NK-92 treated with Interleukin-12 subunit alpha and Interleukin-12 subunit beta, amount 100 ng/mL, for 24 hours (cell line): ENCODE results near the gene CHST5.

Experiments used
- DNase-seq: peaks from one replicate; lab custom pipeline; 2025; lab: John Stamatoyannopoulos, UW

Gene CHST5

DNA sequence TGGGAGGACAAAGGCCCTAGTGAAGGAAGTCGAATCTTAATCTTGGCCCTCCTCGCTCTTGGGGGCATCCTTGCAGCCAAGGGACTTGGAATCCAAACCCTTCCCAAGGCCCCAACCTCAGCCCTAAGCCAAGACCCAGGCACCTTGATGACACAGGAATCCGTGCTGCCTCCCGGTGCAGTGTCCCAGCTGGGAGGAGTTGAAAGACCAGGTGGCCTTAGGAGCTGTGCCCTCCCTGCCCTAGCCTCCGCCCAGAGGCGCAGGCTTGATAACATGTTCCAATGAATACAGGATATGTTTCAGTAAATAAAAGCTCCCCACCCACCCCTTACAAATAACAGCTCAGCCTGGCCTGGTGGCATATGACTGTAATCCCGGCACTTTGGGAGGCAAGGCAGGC is at the start of gene CHST5:
CHST5 (minus strand) TSS at position 208 of the 400 bp plus-strand sequence. CDS start 5,724 bp downstream, outside the sequence.
- no peak for DNase-seq

DNA sequence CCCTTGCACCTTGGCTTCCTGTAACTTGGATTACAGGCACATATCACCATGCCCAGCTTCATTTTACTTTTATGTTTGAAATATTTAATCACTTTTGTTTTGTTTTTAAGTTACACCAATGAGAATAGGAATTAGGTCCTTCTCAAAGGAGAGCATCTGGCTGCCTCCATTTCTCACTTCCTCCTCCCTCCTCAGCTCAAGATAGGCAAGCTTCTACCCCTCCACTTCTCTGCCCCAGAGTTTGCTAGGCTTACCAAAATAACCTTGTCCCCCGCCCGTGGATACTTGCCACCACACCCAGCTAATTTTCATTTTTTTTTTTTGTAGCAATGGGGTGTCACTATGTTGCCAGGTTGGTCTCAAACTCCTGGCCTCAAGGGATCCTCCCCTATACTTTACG is 48.2 kb upstream of the CHST5 start:
- no peak for DNase-seq

DNA sequence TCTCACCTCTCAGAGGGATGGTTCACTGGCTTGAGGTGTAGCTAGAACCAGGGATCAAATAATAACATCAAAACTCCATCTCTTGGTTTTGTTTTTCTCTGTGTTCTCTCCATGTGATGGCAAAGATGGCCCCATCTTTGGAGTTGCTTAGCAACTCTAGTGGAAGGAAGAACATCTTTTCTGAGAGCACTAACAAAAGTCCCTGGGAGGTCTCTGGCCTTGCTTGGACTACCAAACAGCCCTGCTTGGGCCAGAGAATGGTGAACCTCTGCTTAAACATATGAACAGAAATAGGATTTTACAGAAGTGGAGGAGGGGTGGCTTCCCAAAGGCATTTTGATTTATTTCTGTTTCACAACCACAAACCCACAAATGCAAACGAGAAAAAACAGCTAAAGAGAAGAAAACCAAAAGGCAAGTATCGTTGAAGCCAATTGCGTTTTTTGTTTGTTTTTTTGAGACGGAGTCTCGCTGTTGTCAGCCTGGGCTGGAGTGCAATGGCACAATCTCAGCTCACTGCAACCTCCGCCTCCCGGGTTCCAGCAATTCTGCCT is 43.5 kb upstream of the CHST5 start:
- DNase-seq, result no peak

DNA sequence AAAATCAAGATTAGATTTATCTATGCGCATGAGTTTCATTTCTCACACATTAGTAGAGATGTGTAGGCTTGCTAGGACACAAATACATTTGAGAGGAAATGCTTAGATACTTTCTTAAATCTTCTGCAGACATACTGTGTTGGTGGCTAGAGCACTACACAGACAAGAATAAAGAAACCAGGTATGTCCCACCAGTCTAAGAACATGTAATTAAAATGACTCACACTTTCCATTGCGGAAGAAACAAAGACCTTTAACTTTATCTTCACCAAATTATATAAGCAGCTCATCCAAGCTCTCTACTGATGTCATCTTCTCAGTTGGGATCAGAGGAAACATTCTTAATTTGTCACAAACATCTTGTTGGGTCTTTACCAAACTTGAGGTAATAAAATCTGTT is 42.8 kb upstream of the CHST5 start:
- no peak for DNase-seq

DNA sequence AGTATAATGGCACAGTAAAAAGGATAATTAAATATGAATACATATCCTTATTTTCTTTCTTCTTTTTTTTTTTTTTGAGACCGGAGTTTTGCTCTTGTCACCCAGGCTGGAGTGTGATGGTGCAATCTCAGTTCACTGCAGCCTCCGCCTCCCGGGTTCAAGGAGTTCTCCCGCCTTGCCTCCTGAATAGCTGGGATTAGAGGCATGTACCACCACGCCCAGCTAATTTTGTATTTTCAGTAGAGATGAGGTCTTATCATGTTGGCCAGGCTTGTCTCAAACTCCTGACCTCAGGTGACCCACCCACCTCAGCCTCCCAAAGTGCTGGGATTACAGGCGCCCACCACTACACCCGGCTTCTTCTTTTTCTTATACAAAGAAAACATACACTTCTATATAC is 42.3 kb upstream of the CHST5 start:
- DNase-seq, result no peak

DNA sequence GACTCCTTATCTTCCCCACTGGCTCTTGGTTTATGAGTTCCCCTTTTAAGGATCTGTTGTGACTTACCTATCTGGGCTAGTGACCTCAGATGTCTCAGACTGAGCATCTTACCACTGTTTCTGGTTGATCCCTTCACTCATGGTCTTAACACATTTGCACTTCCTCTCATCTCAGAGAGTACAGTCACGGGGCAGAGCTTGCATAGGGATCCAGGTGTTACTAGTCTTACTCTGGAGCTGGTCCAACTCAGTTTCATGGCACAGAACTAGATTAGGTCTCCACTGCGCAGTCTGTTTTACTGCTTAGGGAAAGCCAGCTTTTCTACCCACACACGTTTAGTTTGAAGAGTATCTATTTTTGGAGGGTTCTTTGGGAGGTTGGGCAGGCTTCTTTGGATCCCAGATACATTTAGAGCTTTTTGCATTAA is 40.5 kb upstream of the CHST5 start:
- DNase-seq, result no peak

DNA sequence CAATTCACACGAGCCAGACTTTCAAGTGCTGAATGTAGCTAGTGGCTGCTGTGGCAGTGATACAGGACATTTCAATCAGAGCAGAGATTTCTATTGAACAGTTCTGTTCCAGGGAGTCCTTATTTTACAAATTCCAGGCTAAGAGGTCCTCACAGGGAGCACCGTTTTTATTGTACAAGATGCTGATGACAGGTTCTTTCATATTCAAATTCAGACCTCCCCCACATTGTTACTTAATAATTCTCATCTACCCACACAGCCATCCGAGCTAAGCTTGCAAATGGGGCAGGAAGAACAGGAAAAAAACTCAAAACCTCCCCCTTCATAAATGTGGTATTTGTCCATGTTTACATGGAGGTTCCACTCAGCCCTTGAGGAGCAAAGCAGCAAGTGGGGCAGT is 40.0 kb upstream of the CHST5 start:
- no peak for DNase-seq

DNA sequence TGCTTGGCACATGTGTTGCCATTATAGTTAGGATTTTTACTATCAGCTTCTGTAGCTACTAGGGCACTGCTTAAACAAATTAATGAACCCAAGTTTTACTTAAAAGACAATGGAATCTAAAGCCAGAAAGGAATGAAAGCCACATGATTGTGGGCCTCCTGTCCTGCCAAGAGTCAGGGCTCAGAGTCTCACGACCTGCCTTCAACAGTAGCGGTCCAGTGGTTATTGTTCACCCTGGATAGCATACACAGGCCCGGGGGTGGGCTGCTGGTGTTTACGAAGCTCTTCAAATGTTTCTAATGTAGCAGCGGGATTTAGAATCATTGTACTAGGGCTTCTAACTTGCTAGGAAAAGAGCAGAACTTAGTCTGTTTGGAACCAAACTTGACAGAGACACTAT is 38.0 kb upstream of the CHST5 start:
- DNase-seq, result no peak

DNA sequence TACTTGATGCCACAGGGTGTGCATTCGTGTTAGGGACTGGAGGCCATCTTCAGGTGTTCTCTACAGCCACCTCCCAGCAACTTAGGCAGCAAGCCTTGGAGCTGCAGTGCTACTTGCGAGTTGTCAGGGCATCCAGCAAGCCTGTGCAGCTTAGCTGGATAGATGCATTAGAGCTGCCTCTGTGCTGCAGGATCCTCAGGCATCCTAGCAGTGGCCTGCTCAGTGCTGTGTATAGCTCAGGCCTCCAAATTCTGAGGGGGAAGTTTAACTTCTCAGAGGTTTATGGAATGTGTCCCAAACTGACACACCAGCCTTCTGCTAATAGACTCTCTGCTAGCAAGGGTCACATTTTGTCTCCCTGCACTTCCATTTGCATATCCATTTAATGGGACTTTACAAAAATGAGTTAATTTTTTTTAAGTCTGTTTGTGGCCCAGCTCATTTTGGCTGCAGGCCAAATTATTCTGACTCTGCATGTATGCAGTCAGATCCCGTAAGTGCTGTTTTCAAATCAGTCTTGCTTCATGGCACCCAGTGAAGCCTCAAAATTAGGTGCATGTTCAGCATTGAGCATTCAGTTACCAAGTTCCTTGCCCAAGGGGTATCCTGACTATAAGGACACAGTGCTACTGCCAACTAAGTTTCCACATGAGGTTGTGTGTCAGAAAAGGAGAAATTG is 37.1 kb upstream of the CHST5 start:
- DNase-seq, result no peak

DNA sequence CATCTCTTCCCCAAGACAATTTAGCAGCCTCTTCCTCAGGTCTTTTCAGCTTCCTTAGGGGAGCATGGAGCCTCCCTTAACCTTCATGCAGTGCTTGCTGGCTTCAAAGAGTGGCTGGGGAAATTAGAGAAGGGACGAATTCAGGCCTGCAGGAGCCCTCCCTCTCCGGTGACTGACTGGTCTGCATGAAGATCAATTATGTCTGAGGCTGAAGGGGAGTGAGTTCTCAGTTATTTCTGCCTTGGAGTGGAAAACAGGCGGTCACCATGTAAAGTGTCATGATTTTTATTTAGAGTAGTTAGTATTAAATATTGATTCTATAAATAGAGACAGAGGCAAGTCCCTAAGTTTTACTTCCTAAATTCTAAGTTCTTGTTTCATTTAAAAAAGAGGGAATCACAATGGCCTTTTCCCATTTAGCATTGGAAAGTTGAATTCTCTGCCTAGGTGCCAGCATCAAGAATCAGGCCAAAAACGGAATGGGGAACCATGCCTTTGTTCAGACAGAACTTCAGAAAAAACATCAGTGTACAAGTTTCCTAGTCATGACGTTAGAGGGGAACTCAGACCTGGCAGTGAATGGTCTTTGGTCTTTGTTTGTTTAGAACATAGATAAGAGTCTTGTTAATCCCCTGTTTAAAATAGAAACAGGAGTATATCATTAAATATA is 34.6 kb upstream of the CHST5 start:
- no peak for DNase-seq

DNA sequence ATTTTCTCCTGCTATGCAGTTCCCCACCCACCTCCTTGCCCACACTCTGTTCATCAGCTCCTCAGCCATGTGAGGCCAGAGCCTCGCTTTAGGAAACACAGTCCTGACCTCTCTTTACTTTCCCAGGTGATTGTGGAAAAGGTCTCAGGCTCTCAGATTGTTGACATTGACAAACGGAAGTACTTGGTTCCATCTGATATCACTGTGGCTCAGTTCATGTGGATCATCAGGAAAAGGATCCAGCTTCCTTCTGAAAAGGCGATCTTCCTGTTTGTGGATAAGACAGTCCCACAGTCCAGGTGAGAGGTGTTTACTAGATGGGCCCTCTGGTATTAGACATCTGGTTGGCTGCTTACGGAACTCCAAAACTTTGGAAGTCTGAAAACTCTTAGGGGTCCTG is 32.0 kb upstream of the CHST5 start:
- DNase-seq, result no peak

DNA sequence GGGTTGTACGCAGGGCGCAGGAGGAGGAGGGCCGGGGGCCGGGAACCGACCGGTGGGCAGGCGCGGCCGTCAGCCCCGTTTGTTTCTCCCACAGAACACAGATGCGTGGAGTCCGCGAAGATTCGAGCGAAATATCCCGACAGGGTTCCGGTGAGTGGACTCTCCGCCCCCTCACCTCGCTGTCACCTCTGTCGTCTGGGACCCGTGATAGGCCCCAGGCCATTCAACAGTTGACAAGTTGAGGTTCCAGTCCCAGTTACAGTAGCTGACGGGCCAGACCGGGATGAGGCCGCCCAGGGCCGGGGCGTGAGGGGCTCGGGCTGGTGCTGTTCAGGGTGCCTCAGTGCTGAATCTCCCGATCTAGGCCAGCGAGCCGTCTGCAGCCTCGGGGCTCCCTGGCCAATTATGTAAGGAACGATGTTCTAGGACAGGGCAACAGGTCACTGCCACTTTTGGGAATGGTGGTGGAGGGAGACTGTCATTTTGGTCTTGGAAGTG is 30.9 kb upstream of the CHST5 start:
- DNase-seq, result no peak

DNA sequence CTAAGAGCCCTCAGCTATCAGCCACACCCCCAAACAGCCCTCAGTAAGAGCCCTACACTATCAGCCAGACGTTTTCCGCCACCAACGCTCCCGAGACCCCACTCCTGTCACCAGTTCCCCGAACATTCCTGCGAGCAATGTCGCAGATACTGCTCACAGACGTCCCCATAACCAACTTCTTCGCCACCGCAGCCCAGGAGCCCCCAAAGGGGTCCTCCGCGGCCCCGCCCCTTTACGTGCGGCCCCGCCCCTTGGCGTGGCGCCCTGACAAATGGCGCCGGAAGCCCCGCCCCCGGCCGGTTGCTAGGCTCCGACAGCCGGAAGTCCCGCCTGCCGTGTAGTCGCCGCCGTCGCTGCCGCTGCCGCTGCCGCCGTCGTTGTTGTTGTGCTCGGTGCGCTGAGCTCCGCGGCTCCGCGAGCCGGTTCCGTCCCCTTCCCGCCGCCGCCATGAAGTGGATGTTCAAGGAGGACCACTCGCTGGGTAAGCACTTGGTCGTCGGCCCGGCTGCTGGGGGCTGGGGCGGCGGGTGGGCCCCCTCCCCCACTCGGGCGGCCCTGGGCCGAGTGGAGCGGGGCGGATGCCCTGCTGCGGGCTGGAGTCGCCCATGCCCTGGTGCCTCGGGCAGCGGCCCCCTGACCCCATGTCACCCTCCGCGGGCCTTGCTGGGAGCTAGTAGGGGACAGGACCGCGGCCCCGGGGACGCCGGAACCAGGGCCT is 30.3 kb upstream of the CHST5 start, which contains the start of gene GABARAPL2:
GABARAPL2 (plus strand) TSS at position 340 of the 718 bp plus-strand sequence; CDS start at position 448, 108 bp downstream.
- DNase-seq, result peak; percentile 66

DNA sequence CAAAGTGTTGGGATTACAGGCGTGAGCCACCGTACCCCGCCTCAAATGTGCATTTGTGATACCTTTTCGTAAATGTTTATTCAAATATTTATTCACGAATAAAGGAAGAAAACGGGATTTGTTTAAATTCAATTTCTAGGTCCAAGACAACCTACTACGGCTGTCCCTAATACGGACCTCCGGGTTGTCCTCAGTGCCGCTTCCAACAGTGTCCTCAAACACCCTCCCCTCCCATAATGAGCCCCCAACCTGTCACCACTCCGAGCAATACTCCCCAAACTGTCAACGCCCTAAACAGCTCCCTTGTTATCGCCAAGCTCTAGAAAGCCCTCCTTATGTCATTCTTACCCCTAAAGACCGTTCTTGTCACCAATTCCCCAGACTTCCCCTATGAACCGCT is 29.7 kb upstream of the CHST5 start:
- DNase-seq, result no peak

DNA sequence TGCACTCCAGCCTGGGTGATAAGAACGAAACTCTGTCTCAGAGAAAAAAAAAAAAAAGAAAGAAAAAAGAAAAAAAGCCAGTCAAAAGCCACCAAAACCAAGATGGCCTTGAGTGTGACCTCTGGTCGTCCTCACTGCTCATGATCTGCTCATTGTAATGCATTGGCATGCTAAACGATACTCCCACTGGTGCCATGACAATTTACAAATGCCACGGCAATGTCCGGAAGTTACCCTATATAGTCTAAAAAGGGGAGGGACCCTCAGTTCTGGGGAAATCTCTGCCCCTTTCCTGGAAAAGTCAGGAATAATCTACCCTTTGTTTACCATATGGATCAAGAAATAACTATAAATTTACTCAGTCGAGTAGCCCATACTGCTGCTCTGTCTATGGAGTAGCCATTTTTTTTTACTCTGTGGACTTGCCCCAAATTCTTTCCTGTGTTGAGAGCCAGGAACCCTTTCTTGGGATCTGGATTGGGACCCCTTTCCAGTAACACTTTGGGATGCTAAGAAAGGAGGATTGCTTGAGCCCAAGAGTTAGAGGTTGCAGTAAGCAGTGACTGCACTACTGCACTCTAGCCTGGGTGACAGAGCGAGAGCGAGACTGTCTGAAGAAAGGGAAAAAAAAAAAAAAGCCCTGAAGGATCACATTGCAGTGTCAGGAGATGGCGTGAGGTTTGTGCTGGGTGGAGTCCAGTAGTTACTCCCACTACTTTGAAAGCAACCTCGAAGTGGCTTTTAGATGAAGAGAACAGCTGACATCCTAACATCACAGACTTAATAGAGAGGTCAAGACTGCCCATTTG is 23.9 kb upstream of the CHST5 start:
- DNase-seq, result no peak

DNA sequence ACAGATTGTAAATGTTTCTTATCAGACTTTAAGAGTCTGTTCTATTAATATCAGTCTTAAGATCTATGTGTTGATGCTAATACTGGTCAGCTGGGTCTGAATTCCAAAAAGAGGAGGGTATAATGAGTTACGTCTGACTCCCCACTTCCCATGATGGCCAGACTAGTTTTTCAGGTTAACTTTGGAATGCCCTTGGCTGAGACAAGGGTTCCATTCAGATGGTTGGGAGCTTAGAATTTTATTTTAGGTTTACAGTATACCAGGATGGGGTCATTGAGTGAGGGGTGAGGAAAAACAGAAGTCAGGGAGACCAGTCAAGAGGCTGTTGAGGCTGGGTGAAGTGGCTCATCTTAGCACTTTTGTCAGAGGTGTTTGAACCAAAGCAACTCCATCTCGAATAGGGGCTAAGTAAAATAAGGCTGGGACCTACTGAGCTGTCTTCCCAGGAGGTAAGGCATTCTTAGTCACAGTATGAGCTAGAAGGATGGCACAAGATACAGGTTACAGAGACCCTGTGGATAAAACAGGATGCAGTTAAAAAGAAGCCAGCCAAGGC is 23.0 kb upstream of the CHST5 start:
- no peak for DNase-seq

DNA sequence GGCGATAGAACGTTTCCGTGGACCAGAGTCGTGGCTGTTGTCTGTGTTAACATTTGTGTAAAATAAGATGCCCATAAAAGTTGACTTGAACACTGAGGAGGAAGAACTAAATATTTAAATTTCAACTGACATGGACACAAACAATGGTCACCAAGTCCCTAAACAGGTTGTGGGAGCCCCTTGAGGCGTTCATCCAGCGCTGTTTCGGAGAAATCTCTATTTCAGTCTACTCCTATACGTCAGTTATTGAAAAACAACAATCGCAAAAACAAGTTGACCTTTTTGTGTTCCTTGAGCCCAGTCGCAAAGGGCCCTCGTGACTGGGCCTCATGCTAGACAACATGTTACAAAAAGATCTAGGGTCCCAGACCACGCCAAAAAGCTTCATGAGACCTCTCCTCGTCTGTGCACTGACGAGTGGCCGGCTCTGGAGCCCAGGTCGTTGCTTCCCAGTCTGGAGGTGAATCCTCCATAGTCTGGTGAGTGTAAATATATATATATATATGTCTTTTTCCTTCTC is 20.6 kb upstream of the CHST5 start:
- no peak for DNase-seq

DNA sequence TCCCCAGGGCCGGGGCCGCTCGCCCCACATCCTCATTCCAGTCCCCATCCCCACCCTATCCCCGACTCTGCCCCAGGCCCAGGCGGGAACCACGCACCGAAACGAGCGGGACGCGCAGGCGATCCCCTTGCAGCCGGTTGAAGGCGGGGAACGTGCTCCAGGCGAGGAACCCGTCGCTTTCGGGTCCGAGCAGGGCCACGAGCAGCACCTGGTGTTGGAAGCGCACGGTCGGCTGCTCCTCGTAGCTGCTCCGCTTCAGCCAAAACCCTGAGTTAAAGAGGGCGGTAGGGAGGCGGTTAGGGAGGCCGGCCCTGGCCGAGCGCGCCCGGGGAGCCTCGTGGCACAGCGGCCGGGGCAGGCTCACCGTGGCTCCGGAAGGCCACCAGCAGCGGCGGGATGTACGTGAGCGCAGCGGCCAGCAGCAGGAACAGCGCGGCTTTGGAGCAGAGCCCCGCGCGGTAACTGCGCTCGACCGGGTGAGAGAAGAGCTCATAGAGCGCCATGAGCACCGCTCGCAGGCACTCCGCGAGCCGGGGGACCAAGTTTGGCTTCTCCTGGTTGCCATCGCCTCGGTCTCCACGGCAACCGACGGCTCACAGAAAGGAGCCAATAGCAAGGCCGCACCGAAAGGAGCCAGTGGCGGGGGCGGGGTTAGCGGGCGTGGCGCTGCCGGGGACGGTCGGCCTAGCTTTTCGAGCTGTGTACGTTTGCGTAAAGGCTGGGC is 20.0 kb upstream of the CHST5 start, which contains the start of gene TMEM231:
TMEM231 (minus strand) TSS at position 546 of the 724 bp plus-strand sequence; CDS start at position 503, 43 bp downstream.
- DNase-seq, result no peak

DNA sequence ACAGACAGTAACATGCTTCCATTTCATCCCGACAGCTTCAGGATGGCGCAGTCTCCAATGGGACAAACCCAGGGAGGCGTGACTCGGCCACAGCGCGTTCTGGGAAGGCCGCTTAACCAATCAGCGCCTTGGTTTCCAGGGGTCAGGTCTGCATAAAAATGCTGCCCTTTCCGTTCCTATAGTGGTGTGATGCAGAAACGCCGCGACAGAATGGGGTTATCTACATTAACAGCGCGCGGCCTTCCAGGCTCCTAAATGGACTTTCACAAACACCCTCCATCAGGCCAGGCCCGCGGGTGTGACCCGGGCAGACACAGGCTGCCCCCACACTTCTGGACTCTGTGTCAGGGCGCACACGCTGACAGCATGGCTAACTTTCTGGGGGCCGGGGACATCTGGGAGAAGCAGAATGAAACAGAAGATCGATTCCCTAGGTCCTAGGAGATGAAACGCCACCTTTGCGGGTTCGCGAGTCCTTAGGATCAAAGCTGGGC is 19.4 kb upstream of the CHST5 start:
- DNase-seq, result no peak

DNA sequence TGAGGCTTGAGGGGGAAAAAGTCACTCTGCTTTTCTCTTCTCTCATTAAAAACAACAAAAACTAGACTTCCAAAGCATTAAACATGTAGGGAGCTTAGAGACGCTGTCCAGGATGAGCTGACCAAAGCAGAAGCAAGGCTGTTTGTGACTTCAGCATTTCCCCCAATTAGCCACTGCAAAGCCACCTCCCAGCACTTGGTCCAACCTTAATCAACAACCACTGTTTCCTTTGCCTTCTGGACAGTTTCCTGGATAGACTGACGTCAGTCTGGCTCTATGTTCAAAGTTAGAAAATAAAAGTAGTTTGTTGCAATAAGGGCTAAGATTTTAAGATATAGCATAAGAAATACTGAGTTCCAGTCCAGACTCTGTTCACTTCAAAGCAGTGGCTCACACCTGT is 17.0 kb upstream of the CHST5 start:
- DNase-seq, result no peak
